H9 (cell line): ENCODE data around the gene P2RY8. TPM values are rescaled to one million over a fixed set of nuclear protein-coding genes. Genes with fewer than 3 reads are reported as not detected.

Experiments used
- DNase-seq: peaks from one replicate; pipeline ENCODE4 v3.0.0-alpha.2; 2017
- H2AFZ ChIP-seq: one replicate; pipeline ENCODE4 v1.6.1; 2013; ENCODE audit warnings: mild to moderate bottlenecking, low read length, control low read depth, moderate library complexity
- H2AK5ac ChIP-seq: 2 replicates; pipeline ENCODE4 v1.6.1; 2013; ENCODE audit warnings: low read length, control low read depth, mixed read lengths; ENCODE audit not compliant: insufficient read length
- H2BK120ac ChIP-seq: one replicate; pipeline ENCODE4 v1.6.1; 2013; ENCODE audit warnings: low read depth, mild to moderate bottlenecking, low read length, control low read depth, inconsistent platforms; ENCODE audit not compliant: poor library complexity, severe bottlenecking
- H2BK12ac ChIP-seq: 2 replicates; pipeline ENCODE4 v1.6.1; 2013; ENCODE audit warnings: low read length, control low read depth, mixed read lengths, low read depth; ENCODE audit not compliant: insufficient read length
- H2BK15ac ChIP-seq: 2 replicates; pipeline ENCODE4 v1.6.1; 2013; ENCODE audit warnings: low read depth, low read length, control low read depth
- H2BK20ac ChIP-seq: one replicate; pipeline ENCODE4 v1.6.1; 2013; ENCODE audit warnings: low read depth, mild to moderate bottlenecking, low read length, control low read depth, inconsistent platforms; ENCODE audit not compliant: poor library complexity, severe bottlenecking
- H2BK5ac ChIP-seq: 2 replicates; pipeline ENCODE4 v1.6.1; 2013; ENCODE audit warnings: low read length, control low read depth, mixed read lengths; ENCODE audit not compliant: insufficient read length
- H3K14ac ChIP-seq: 2 replicates; pipeline ENCODE4 v1.6.1; 2013; ENCODE audit warnings: low read length, control low read depth; ENCODE audit not compliant: insufficient read depth
- H3K18ac ChIP-seq: 2 replicates; pipeline ENCODE4 v1.6.1; 2013; ENCODE audit warnings: low read depth, mild to moderate bottlenecking, mixed read lengths, low read length, control low read depth; ENCODE audit not compliant: insufficient read length
- H3K23ac ChIP-seq: 2 replicates; pipeline ENCODE4 v1.6.1; 2013; ENCODE audit warnings: low read length, control low read depth, mixed read lengths, low read depth; ENCODE audit not compliant: insufficient read length
- H3K23me2 ChIP-seq: 2 replicates; pipeline ENCODE4 v1.6.1; 2013; ENCODE audit warnings: low read depth, mild to moderate bottlenecking, mixed read lengths, low read length, control low read depth; ENCODE audit not compliant: insufficient read length, poor library complexity, severe bottlenecking
- H3K27ac ChIP-seq: 2 replicates; pipeline ENCODE4 v1.5.1; 2013; ENCODE audit warnings: low read length, control low read depth, mixed read lengths, low read depth; ENCODE audit not compliant: insufficient read length
- H3K27me3 ChIP-seq: 2 replicates; pipeline ENCODE4 v1.6.1; 2013; ENCODE audit warnings: low read length, control low read depth, inconsistent platforms; ENCODE audit not compliant: insufficient read depth
- H3K4ac ChIP-seq: 2 replicates; pipeline ENCODE4 v1.6.1; 2013; ENCODE audit warnings: low read depth, mild to moderate bottlenecking, control low read depth, inconsistent platforms, low read length, moderate library complexity
- H3K4me1 ChIP-seq: 2 replicates; pipeline ENCODE4 v1.6.1; 2013; ENCODE audit warnings: low read length, control low read depth, inconsistent platforms; ENCODE audit not compliant: insufficient read depth
- H3K4me2 ChIP-seq: 2 replicates; pipeline ENCODE4 v1.6.1; 2013; ENCODE audit warnings: low read length, control low read depth, mixed read lengths; ENCODE audit not compliant: insufficient read length, insufficient read depth
- H3K56ac ChIP-seq: 2 replicates; pipeline ENCODE4 v1.6.1; 2013; ENCODE audit warnings: low read depth, mild to moderate bottlenecking, mixed read lengths, low read length, control low read depth; ENCODE audit not compliant: insufficient read length
- H3K79me1 ChIP-seq: 2 replicates; pipeline ENCODE4 v1.6.1; 2013; ENCODE audit warnings: low read depth, mild to moderate bottlenecking, moderate library complexity, low read length, control low read depth, inconsistent platforms; ENCODE audit not compliant: insufficient read depth, poor library complexity, severe bottlenecking
- H3K79me2 ChIP-seq: 2 replicates; pipeline ENCODE4 v1.6.1; 2013; ENCODE audit warnings: low read length, control low read depth, inconsistent platforms; ENCODE audit not compliant: insufficient read depth
- H3K9ac ChIP-seq: 2 replicates; pipeline ENCODE4 v1.6.1; 2013; ENCODE audit warnings: low read length, control low read depth, mixed read lengths; ENCODE audit not compliant: insufficient read length; ENCODE audit errors: extremely low read depth
- H3K9me3 ChIP-seq: one replicate; pipeline ENCODE4 v1.6.1; 2013; ENCODE audit warnings: low read depth, low read length, inconsistent platforms; ENCODE audit not compliant: control insufficient read depth
- H3T11ph ChIP-seq: one replicate; pipeline ENCODE4 v1.6.1; 2013; ENCODE audit warnings: mild to moderate bottlenecking, low read length, control low read depth, inconsistent platforms
- H4K20me1 ChIP-seq: one replicate; pipeline ENCODE4 v1.6.1; 2013; ENCODE audit not compliant: control insufficient read depth, insufficient read length, insufficient read depth
- H4K5ac ChIP-seq: 2 replicates; pipeline ENCODE4 v1.6.1; 2013; ENCODE audit warnings: low read depth, mild to moderate bottlenecking, mixed read lengths, low read length, control low read depth; ENCODE audit not compliant: insufficient read length
- H4K8ac ChIP-seq: replicated peaks from 2 replicates; pipeline ENCODE4 v1.6.1; 2013; ENCODE audit warnings: low read length, control low read depth, mixed read lengths, low read depth; ENCODE audit not compliant: insufficient read length
- H4K91ac ChIP-seq: 2 replicates; pipeline ENCODE4 v1.6.1; 2013; ENCODE audit warnings: low read depth, mild to moderate bottlenecking, moderate library complexity, mixed read lengths, low read length, control low read depth; ENCODE audit not compliant: insufficient read length
- H3K27ac Mint-ChIP-seq, 3 experiments: 2 replicates in 2 of 3; 3 replicates in 1 of 3; pipeline ENCODE4 v1.8.0; 2020 to 2021; ENCODE audit warnings: mixed read lengths in 3 of 3, mild to moderate bottlenecking in 1 of 3, moderate library complexity in 1 of 3
- H3K27me3 Mint-ChIP-seq: 2 replicates; pipeline ENCODE4 v1.8.0; 2021; ENCODE audit warnings: low read depth, mild to moderate bottlenecking, moderate library complexity, mixed read lengths
- H3K36me3 Mint-ChIP-seq, 3 experiments: 2 replicates in 2 of 3; 3 replicates in 1 of 3; pipeline ENCODE4 v1.8.0; 2020 to 2021; ENCODE audit warnings: low read depth in 3 of 3, mixed read lengths in 3 of 3; ENCODE audit not compliant: insufficient read depth in 1 of 3
- H3K4me1 Mint-ChIP-seq, 2 experiments: 2 replicates each; pipeline ENCODE4 v1.8.0; 2020; ENCODE audit warnings: mixed read lengths in 2 of 2
- H3K4me3 Mint-ChIP-seq, 2 experiments: 2 replicates in 1 of 2; 3 replicates in 1 of 2; pipeline ENCODE4 v1.8.0; 2020 to 2021; ENCODE audit warnings: mild to moderate bottlenecking in 2 of 2, mixed read lengths in 2 of 2, moderate library complexity in 1 of 2
- H3K9me3 Mint-ChIP-seq, 2 experiments: 2 replicates in 1 of 2; 3 replicates in 1 of 2; pipeline ENCODE4 v1.8.0; 2020; ENCODE audit warnings: mild to moderate bottlenecking in 2 of 2, mixed read lengths in 2 of 2, moderate library complexity in 1 of 2
- WGBS: extraction: QIAGEN DNeasy Blood & Tissue Kit; methylation state at CpG from one replicate; pipeline ENCODE4 v1.1.7; 2013; ENCODE audit warnings: missing lambda C conversion rate, low lambda C conversion rate, mixed read lengths; ENCODE audit not compliant: insufficient read length; ENCODE audit errors: extremely low coverage; 5-methylcytosine and 5-hydroxymethylcytosine counted together
- total RNA-seq: library from RNA; stranded (reverse); gene quantifications from 2 replicates; pipeline ENCODE4 v1.2.1, GENCODE V29; 2021
- TF ChIP-seq, protein P1 (sequence below): fragments of 200-600 bp; sonication (generic); conservative IDR thresholded peaks from 3 replicates; pipeline ENCODE4 v1.8.0; 2021; ENCODE audit warnings: antibody characterized with exemption, mild to moderate bottlenecking

Gene P2RY8
- total RNA-seq, 1 experiment from 2014 or later, result not detected

- Mint-ChIP-seq H3K4me3 (no peak overlapping the region), H3K4me1 (peaks cover 6 to 10% of the 10 kb centered on the region in 2 experiments), H3K27me3 (peaks cover 1% of the 10 kb centered on the region; the same call in 1 of the 2 replicates), H3K27ac (no peak overlapping the region), H3K9me3 (peaks cover 13 to 16% of the 10 kb centered on the region in 2 experiments), H3K36me3 (no peaks in the 10 kb centered on the region)
- Histone ChIP-seq H3K9me3 (no peaks in the 10 kb centered on the region), H2BK15ac (no peak overlapping the region), H4K5ac (no peak overlapping the region), H3K23ac (no peak overlapping the region), H3K79me1 (no peaks in the 10 kb centered on the region), H3K56ac (no peak overlapping the region), H2BK5ac (no peak overlapping the region), H2BK12ac (no peak overlapping the region), H3K9ac (no peak overlapping the region), H3K4ac (no peak overlapping the region), H4K8ac (no peak overlapping the region), H2BK20ac (no peak overlapping the region), H3K18ac (no peak overlapping the region), H3T11ph (no peak overlapping the region), H3K79me2 (no peaks in the 10 kb centered on the region), H4K91ac (no peak overlapping the region), H4K20me1 (no peaks in the 10 kb centered on the region), H3K4me1 (no peaks in the 10 kb centered on the region; the same call in 1 of the 2 replicates), H3K23me2 (no peaks in the 10 kb centered on the region), H2BK120ac (no peak overlapping the region), H3K27ac (no peak overlapping the region), H3K14ac (no peak overlapping the region), H3K4me2 (no peak overlapping the region), H2AFZ (no peak overlapping the region), H3K27me3 (no peaks in the 10 kb centered on the region), H2AK5ac (no peak overlapping the region)
- no peak for DNase-seq
- WGBS, result no CpG with 5 or more reads among the region's 2 CpGs
- TF ChIP-seq, protein P1, sequence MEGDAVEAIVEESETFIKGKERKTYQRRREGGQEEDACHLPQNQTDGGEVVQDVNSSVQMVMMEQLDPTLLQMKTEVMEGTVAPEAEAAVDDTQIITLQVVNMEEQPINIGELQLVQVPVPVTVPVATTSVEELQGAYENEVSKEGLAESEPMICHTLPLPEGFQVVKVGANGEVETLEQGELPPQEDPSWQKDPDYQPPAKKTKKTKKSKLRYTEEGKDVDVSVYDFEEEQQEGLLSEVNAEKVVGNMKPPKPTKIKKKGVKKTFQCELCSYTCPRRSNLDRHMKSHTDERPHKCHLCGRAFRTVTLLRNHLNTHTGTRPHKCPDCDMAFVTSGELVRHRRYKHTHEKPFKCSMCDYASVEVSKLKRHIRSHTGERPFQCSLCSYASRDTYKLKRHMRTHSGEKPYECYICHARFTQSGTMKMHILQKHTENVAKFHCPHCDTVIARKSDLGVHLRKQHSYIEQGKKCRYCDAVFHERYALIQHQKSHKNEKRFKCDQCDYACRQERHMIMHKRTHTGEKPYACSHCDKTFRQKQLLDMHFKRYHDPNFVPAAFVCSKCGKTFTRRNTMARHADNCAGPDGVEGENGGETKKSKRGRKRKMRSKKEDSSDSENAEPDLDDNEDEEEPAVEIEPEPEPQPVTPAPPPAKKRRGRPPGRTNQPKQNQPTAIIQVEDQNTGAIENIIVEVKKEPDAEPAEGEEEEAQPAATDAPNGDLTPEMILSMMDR, result no peak
Measured at GRCh38 chrX:1519022-1519497, 17.9 kb downstream of the P2RY8 start.
